ENCODE results near the gene IGSF9B.

DNA sequence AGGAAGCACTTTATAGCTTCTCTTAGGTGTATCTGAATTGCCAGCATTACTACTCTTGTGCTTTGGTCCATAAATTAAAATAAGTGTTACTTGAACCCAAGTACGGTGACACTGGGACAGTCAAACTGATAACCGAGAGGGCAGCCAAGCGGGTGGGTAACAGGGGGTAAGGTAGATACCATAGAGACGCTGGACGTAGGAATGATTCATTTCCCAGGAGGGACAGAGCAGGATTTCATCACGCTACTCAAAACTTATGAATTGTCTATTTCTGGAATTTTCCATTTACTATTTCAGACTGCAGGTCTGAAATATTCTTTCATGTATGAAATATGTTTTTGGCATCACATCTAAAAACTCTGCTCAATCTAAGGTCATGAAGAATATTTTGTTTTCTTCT is 96.6 kb downstream of the IGSF9B start:
- TF ChIP-seq, protein P1, sequence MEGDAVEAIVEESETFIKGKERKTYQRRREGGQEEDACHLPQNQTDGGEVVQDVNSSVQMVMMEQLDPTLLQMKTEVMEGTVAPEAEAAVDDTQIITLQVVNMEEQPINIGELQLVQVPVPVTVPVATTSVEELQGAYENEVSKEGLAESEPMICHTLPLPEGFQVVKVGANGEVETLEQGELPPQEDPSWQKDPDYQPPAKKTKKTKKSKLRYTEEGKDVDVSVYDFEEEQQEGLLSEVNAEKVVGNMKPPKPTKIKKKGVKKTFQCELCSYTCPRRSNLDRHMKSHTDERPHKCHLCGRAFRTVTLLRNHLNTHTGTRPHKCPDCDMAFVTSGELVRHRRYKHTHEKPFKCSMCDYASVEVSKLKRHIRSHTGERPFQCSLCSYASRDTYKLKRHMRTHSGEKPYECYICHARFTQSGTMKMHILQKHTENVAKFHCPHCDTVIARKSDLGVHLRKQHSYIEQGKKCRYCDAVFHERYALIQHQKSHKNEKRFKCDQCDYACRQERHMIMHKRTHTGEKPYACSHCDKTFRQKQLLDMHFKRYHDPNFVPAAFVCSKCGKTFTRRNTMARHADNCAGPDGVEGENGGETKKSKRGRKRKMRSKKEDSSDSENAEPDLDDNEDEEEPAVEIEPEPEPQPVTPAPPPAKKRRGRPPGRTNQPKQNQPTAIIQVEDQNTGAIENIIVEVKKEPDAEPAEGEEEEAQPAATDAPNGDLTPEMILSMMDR (IDR thresholded peaks at IDR 0.05), result no peak
- TF ChIP-seq POLR2A (IDR thresholded peaks at IDR 0.05), result no peak
- no peak for TF ChIP-seq POLR2AphosphoS5 (IDR thresholded peaks at IDR 0.05; ENCODE audit: insufficient read depth in 1 of 2, low read depth in 1 of 2)

All from vagina (tissue), 2 donors.